ENCODE measurements around the gene PAX5. TPM values are rescaled to one million over a fixed set of nuclear protein-coding genes. Genes with fewer than 3 reads are reported as not detected.

PAX5 gene
- total RNA-seq, 1 experiment from 2014 or later = not detected

- Histone ChIP-seq H3K4me3 (no peak overlapping the region), H3K27me3 (ENCODE audit: insufficient read depth, low read depth) (peaks cover 72% of the 10 kb centered on the region), H3K79me2 (ENCODE audit: low read depth) (no peaks in the 10 kb centered on the region), H4K20me1 (ENCODE audit: insufficient read depth) (no peaks in the 10 kb centered on the region), H3K9me3 (ENCODE audit: insufficient read depth, low read depth) (no peaks in the 10 kb centered on the region), H3K27ac (no peak overlapping the region), H3K36me3 (ENCODE audit: low read depth) (no peaks in the 10 kb centered on the region), H3K9me2 (ENCODE audit: insufficient read depth) (no peaks in the 10 kb centered on the region), H3K4me2 (no peak overlapping the region), H2AFZ (no peak overlapping the region), H3K4me1 (replicated peaks; ENCODE audit: insufficient read depth) (no peaks in the 10 kb centered on the region), H3F3A (ENCODE audit: insufficient read depth, low read depth) (no peaks in the 10 kb centered on the region)
- POLR2A ChIA-PET (ENCODE audit: unreplicated experiment) = no interaction called here
- no TSS peak for BruUV-seq (replicated peaks)
- intact Hi-C loops (cut with micrococcal nuclease; ENCODE audit: unreplicated experiment) = no loop called here
- CTCF ChIA-PET = no interaction called here
- no peak for DNase-seq
- TF ChIP-seq CTCF (conservative IDR thresholded peaks at IDR 0.05) (no peak), EZH2 (IDR thresholded peaks at IDR 0.05; ENCODE audit: low read depth) (no peak)
These were observed 16.5 kb downstream of the PAX5 start for GRCh38 chr9:37017546-37017945.

DNA sequence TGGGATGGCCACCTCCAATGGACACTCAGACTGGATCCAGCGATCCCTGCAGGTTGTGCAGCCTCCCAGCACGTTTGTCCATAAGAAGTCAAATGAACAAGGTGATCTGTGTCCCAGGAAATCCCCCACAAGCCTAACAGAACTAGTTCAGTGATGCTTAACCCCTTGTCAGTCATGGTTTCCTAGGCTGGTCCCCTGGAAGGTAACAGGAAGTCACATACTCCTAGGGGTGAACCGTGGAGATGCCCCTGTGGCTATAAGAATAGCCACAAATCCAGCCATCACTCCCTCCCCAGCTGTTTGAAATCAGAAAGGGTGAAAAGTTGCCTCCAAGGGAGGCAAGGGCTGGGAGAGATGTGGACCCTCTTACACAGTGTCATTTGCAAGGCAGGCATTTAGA lies 22.5 kb downstream of the PAX5 start:
- intact Hi-C loops (cut with micrococcal nuclease; ENCODE audit: unreplicated experiment) = no loop called here
- no peaks in the 10 kb centered on the region for H3K9me2 ChIP-seq (ENCODE audit: insufficient read depth)

GRCh38 chr9:37010976-37011375 lies 23.1 kb downstream of the PAX5 start:
- no peaks in the 10 kb centered on the region for H4K20me1 ChIP-seq (ENCODE audit: insufficient read depth)
- H3K27me3 ChIP-seq (ENCODE audit: insufficient read depth, low read depth) = peaks cover 71% of the 10 kb centered on the region
- H3K9me2 ChIP-seq (ENCODE audit: insufficient read depth) = no peaks in the 10 kb centered on the region
- no peak overlapping the region for H3K4me2 ChIP-seq
- H3K4me3 ChIP-seq = no peak overlapping the region
- no peaks in the 10 kb centered on the region for H3K9me3 ChIP-seq (ENCODE audit: insufficient read depth, low read depth)
- POLR2A ChIA-PET (ENCODE audit: unreplicated experiment) = no interaction called here
- no peaks in the 10 kb centered on the region for H3K4me1 ChIP-seq (replicated peaks; ENCODE audit: insufficient read depth)
- no peak for DNase-seq
- BruUV-seq (replicated peaks) = no TSS peak
- no peaks in the 10 kb centered on the region for H3K36me3 ChIP-seq (ENCODE audit: low read depth)
- intact Hi-C loops (cut with micrococcal nuclease; ENCODE audit: unreplicated experiment) = no loop called here
- no peak for TF ChIP-seq EZH2 (IDR thresholded peaks at IDR 0.05; ENCODE audit: low read depth)
- no peak for TF ChIP-seq CTCF (conservative IDR thresholded peaks at IDR 0.05)
- H3K79me2 ChIP-seq (ENCODE audit: low read depth) = no peaks in the 10 kb centered on the region
- H3K27ac ChIP-seq = no peak overlapping the region
- CTCF ChIA-PET = no interaction called here
- H3F3A ChIP-seq (ENCODE audit: insufficient read depth, low read depth) = no peaks in the 10 kb centered on the region
- no peak overlapping the region for H2AFZ ChIP-seq

More for the DNA sequence above, 22.5 kb downstream of the PAX5 start:
- Histone ChIP-seq H3K4me3 (no peak overlapping the region), H3K4me1 (replicated peaks; ENCODE audit: insufficient read depth) (no peaks in the 10 kb centered on the region), H3K79me2 (ENCODE audit: low read depth) (no peaks in the 10 kb centered on the region), H3K27me3 (ENCODE audit: insufficient read depth, low read depth) (peaks cover 72% of the 10 kb centered on the region), H3K27ac (no peak overlapping the region), H3F3A (ENCODE audit: insufficient read depth, low read depth) (no peaks in the 10 kb centered on the region), H3K36me3 (ENCODE audit: low read depth) (no peaks in the 10 kb centered on the region), H3K9me3 (ENCODE audit: insufficient read depth, low read depth) (no peaks in the 10 kb centered on the region), H4K20me1 (ENCODE audit: insufficient read depth) (no peaks in the 10 kb centered on the region), H2AFZ (no peak overlapping the region), H3K4me2 (no peak overlapping the region)
- CTCF ChIA-PET = no interaction called here
- no peak for DNase-seq
- POLR2A ChIA-PET (ENCODE audit: unreplicated experiment) = no interaction called here
- no peak for TF ChIP-seq CTCF (conservative IDR thresholded peaks at IDR 0.05)
- TF ChIP-seq EZH2 (IDR thresholded peaks at IDR 0.05; ENCODE audit: low read depth) = no peak
- no TSS peak for BruUV-seq (replicated peaks)
